Trophoblast cell (in vitro differentiated cells and primary cell): ENCODE results near the gene USF2.

Experiments used
- DNase-seq, 2 donors: peaks; one replicate each; pipeline ENCODE4 v3.0.0-alpha.2; 2016
- H2AFZ ChIP-seq: 2 replicates; pipeline ENCODE4 v1.6.1; 2013; ENCODE audit warnings: low read length, moderate library complexity, mild to moderate bottlenecking; ENCODE audit not compliant: insufficient read depth, poor library complexity
- H2AK5ac ChIP-seq: 2 replicates; pipeline ENCODE4 v1.6.1; 2013; ENCODE audit warnings: mild to moderate bottlenecking, low read length
- H2BK120ac ChIP-seq: 2 replicates; pipeline ENCODE4 v1.6.1; 2013; ENCODE audit warnings: low read length, mild to moderate bottlenecking, moderate library complexity; ENCODE audit not compliant: insufficient read depth, poor library complexity
- H2BK12ac ChIP-seq: 2 replicates; pipeline ENCODE4 v1.6.1; 2013; ENCODE audit warnings: mild to moderate bottlenecking, low read length, moderate library complexity
- H2BK5ac ChIP-seq: 2 replicates; pipeline ENCODE4 v1.6.1; 2013; ENCODE audit warnings: low read length, low read depth, moderate library complexity, mild to moderate bottlenecking; ENCODE audit not compliant: poor library complexity
- H3K14ac ChIP-seq: 2 replicates; pipeline ENCODE4 v1.6.1; 2013; ENCODE audit warnings: mild to moderate bottlenecking, low read length
- H3K18ac ChIP-seq: 2 replicates; pipeline ENCODE4 v1.6.1; 2013; ENCODE audit warnings: mild to moderate bottlenecking, low read length
- H3K23ac ChIP-seq: 2 replicates; pipeline ENCODE4 v1.6.1; 2013; ENCODE audit warnings: low read length
- H3K27ac ChIP-seq: 2 replicates; pipeline ENCODE4 v1.5.1; 2013; ENCODE audit warnings: low read depth, mild to moderate bottlenecking, inconsistent platforms, low read length, moderate library complexity
- H3K27me3 ChIP-seq: 2 replicates; pipeline ENCODE4 v1.6.1; 2013; ENCODE audit warnings: inconsistent platforms, mild to moderate bottlenecking, low read length, moderate library complexity; ENCODE audit not compliant: insufficient read depth
- H3K36me3 ChIP-seq, 2 experiments: 1 replicate in 1 of 2; 2 replicates in 1 of 2; pipeline ENCODE4 v1.6.1; 2013; ENCODE audit warnings: low read length in 2 of 2, mild to moderate bottlenecking in 2 of 2, moderate library complexity in 1 of 2; ENCODE audit not compliant: insufficient read depth in 2 of 2, control insufficient read depth in 1 of 2
- H3K4ac ChIP-seq: 2 replicates; pipeline ENCODE4 v1.6.1; 2013; ENCODE audit warnings: low read depth, mild to moderate bottlenecking, low read length, moderate library complexity
- H3K4me1 ChIP-seq, 2 experiments: 1 replicate in 1 of 2; 2 replicates in 1 of 2; pipeline ENCODE4 v1.6.1; 2013; ENCODE audit warnings: low read length in 2 of 2, mild to moderate bottlenecking in 2 of 2, moderate library complexity in 1 of 2; ENCODE audit not compliant: insufficient read depth in 2 of 2, control insufficient read depth in 1 of 2
- H3K4me2 ChIP-seq: 2 replicates; pipeline ENCODE4 v1.6.1; 2013; ENCODE audit warnings: inconsistent platforms, mild to moderate bottlenecking, low read length, moderate library complexity
- H3K4me3 ChIP-seq: 2 replicates; pipeline ENCODE4 v1.5.1; 2013; ENCODE audit warnings: mild to moderate bottlenecking, low read depth, low read length, inconsistent platforms
- H3K79me1 ChIP-seq: one replicate; pipeline ENCODE4 v1.6.1; 2013; ENCODE audit warnings: low read length
- H3K79me2 ChIP-seq: 2 replicates; pipeline ENCODE4 v1.6.1; 2013; ENCODE audit warnings: low read length, mild to moderate bottlenecking; ENCODE audit not compliant: control insufficient read depth, insufficient read depth, poor library complexity
- H3K9ac ChIP-seq: 2 replicates; pipeline ENCODE4 v1.6.1; 2013; ENCODE audit warnings: mild to moderate bottlenecking, low read length
- H3K9me3 ChIP-seq: 2 replicates; pipeline ENCODE4 v1.6.1; 2013; ENCODE audit warnings: low read depth, mild to moderate bottlenecking, control low read depth, inconsistent platforms, low read length; ENCODE audit not compliant: insufficient read depth
- H4K12ac ChIP-seq: 2 replicates; pipeline ENCODE4 v1.6.1; 2013; ENCODE audit warnings: low read depth, mild to moderate bottlenecking, low read length, moderate library complexity
- H4K8ac ChIP-seq: 2 replicates; pipeline ENCODE4 v1.6.1; 2013; ENCODE audit warnings: low read depth, mild to moderate bottlenecking, low read length, moderate library complexity
- H4K91ac ChIP-seq: one replicate; pipeline ENCODE4 v1.6.1; 2013; ENCODE audit warnings: low read depth, mild to moderate bottlenecking, low read length, moderate library complexity
- WGBS: extraction: QIAGEN DNeasy Blood & Tissue Kit; methylation state at CpG from one replicate; pipeline ENCODE4 v1.1.7; 2013; ENCODE audit warnings: missing lambda C conversion rate; ENCODE audit not compliant: insufficient read length, insufficient coverage; ENCODE audit errors: extremely low coverage; 5-methylcytosine and 5-hydroxymethylcytosine counted together

Gene USF2

GRCh38 chr19:35306473-35307246 lies 37.9 kb downstream of the USF2 start:
- WGBS = no CpG with 5 or more reads among the region's 20 CpGs
- Histone ChIP-seq H2AK5ac (no peak overlapping the region), H3K79me1 (no peaks in the 10 kb centered on the region), H2BK120ac (no peak overlapping the region), H3K9ac (no peak overlapping the region), H3K27ac (no peak overlapping the region), H3K4me1 (peaks cover 6 to 13% of the 10 kb centered on the region in 2 experiments), H3K18ac (no peak overlapping the region), H4K91ac (no peak overlapping the region), H3K4me2 (no peak overlapping the region), H4K12ac (no peak overlapping the region), H3K14ac (no peak overlapping the region), H3K4me3 (no peak overlapping the region), H3K79me2 (no peaks in the 10 kb centered on the region), H3K27me3 (no peaks in the 10 kb centered on the region), H4K8ac (no peak overlapping the region), H2BK12ac (no peak overlapping the region), H3K36me3 (no peaks in the 10 kb centered on the region), H2AFZ (no peak overlapping the region), H3K23ac (no peak overlapping the region), H2BK5ac (no peak overlapping the region), H3K9me3 (peaks cover 4% of the 10 kb centered on the region), H3K4ac (no peak overlapping the region)
- peak; percentile 48 to 76 for DNase-seq

- Histone ChIP-seq H2BK5ac (no peak overlapping the region), H4K8ac (no peak overlapping the region), H3K4me2 (no peak overlapping the region), H3K36me3 (no peaks in the 10 kb centered on the region), H3K4me1 (peaks cover 6 to 13% of the 10 kb centered on the region in 2 experiments), H2BK12ac (no peak overlapping the region), H3K4ac (no peak overlapping the region), H3K79me2 (no peaks in the 10 kb centered on the region), H3K18ac (no peak overlapping the region), H3K9ac (no peak overlapping the region), H3K23ac (no peak overlapping the region), H3K4me3 (no peak overlapping the region), H3K27ac (no peak overlapping the region), H2AK5ac (no peak overlapping the region), H3K79me1 (no peaks in the 10 kb centered on the region), H3K14ac (no peak overlapping the region), H2BK120ac (no peak overlapping the region), H3K9me3 (peaks cover 2% of the 10 kb centered on the region), H3K27me3 (no peaks in the 10 kb centered on the region), H4K91ac (no peak overlapping the region), H4K12ac (no peak overlapping the region), H2AFZ (no peak overlapping the region)
- no peak for DNase-seq
- WGBS = no CpG with 5 or more reads among the region's 10 CpGs
Measured at GRCh38 chr19:35307931-35308330, 39.2 kb downstream of the USF2 start.

- H3K23ac ChIP-seq = no peak overlapping the region
- no peaks in the 10 kb centered on the region for H3K79me2 ChIP-seq
- H3K9ac ChIP-seq = no peak overlapping the region
- WGBS = no CpG with 5 or more reads among the region's 7 CpGs
- no peaks in the 10 kb centered on the region for H3K79me1 ChIP-seq
- H2BK120ac ChIP-seq = no peak overlapping the region
- no peak overlapping the region for H4K8ac ChIP-seq
- H3K4me3 ChIP-seq = no peak overlapping the region
- no peak overlapping the region for H2BK12ac ChIP-seq
- DNase-seq = no peak
- H2BK5ac ChIP-seq = no peak overlapping the region
- no peak overlapping the region for H2AK5ac ChIP-seq
- H3K14ac ChIP-seq = no peak overlapping the region
- no peak overlapping the region for H4K12ac ChIP-seq
- H3K4me2 ChIP-seq = no peak overlapping the region
- H3K27me3 ChIP-seq = no peaks in the 10 kb centered on the region
- H3K4ac ChIP-seq = no peak overlapping the region
- no peaks in the 10 kb centered on the region for H3K36me3 ChIP-seq
- no peak overlapping the region for H4K91ac ChIP-seq
- no peak overlapping the region for H2AFZ ChIP-seq
- peaks cover under 1% of the 10 kb centered on the region for H3K9me3 ChIP-seq
- H3K4me1 ChIP-seq = peaks cover 6 to 13% of the 10 kb centered on the region in 2 experiments
- H3K18ac ChIP-seq = no peak overlapping the region
- H3K27ac ChIP-seq = no peak overlapping the region
Measured at GRCh38 chr19:35308910-35309309, 40.1 kb downstream of the USF2 start.

DNA sequence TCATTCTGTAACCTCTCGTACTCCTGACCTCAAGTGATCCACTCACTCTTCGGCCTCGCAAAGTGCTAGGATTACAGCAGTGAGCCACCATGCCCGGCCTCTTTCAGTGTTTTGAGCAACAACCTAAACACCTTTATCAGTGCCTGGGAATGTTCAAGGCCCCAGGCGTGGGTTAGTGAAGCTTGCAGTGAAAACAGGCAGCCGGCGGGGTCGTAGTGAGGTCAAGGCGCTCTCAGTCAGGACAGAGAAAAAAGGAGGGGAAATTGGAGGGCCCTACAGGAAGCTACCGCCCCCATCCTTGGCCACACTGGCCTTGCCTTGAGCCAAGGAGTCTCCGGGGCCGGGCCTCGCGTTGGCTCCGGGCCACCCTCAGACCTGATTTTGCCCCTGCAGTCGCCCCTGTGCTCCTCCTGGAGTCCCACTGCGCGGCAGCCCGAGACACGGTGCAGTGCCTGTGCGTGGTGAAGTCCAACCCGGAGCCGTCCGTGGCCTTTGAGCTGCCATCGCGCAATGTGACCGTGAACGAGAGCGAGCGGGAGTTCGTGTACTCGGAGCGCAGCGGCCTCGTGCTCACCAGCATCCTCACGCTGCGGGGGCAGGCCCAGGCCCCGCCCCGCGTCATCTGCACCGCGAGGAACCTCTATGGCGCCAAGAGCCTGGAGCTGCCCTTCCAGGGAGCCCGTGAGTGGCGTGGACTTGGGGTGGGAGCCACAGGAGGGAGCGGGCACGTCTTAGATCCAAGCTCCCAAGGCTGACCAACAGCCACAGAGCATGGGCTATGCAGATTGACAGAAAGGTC lies 40.9 kb downstream of the USF2 start:
- H4K8ac ChIP-seq = no peak overlapping the region
- no peaks in the 10 kb centered on the region for H3K79me2 ChIP-seq
- H4K12ac ChIP-seq = no peak overlapping the region
- no peak overlapping the region for H3K4me2 ChIP-seq
- no peaks in the 10 kb centered on the region for H3K36me3 ChIP-seq
- H2AK5ac ChIP-seq = no peak overlapping the region
- H3K9ac ChIP-seq = no peak overlapping the region
- H4K91ac ChIP-seq = no peak overlapping the region
- no peak overlapping the region for H2AFZ ChIP-seq
- H3K18ac ChIP-seq = no peak overlapping the region
- H3K79me1 ChIP-seq = no peaks in the 10 kb centered on the region
- H3K4me3 ChIP-seq = no peak overlapping the region
- no peak overlapping the region for H2BK5ac ChIP-seq
- no peak overlapping the region for H3K27ac ChIP-seq
- no peak overlapping the region for H3K4ac ChIP-seq
- no peak overlapping the region for H3K23ac ChIP-seq
- peak; percentile 99 for DNase-seq
- WGBS = no CpG with 5 or more reads among the region's 47 CpGs
- H3K9me3 ChIP-seq = no peaks in the 10 kb centered on the region
- H2BK120ac ChIP-seq = no peak overlapping the region
- no peak overlapping the region for H2BK12ac ChIP-seq
- H3K4me1 ChIP-seq = peaks cover 6 to 13% of the 10 kb centered on the region in 2 experiments
- H3K27me3 ChIP-seq = no peaks in the 10 kb centered on the region
- no peak overlapping the region for H3K14ac ChIP-seq
